IMR-90 (cell line): Measurements from ENCODE around the gene RCAN2. TPM values are rescaled to one million over a fixed set of nuclear protein-coding genes. Genes with fewer than 3 reads are reported as not detected.

Source experiments
- ATAC-seq: fragments of 200-7000 bp; cut with Tn5 transposase; 2 replicates; pipeline ENCODE4 v1.9.1; 2020; ENCODE audit warnings: low read depth, mild to moderate bottlenecking, moderate library complexity
- BruUV-seq: library from RNA; stranded (reverse); fragments of 400-500 nt; replicated peaks from 2 replicates; lab custom pipeline; 2021; lab: Mats Ljungman, UMichigan
- CTCF ChIA-PET: fragments of 300-600 bp; formaldehyde crosslinking; extraction: SDS; loops from one replicate; lab custom pipeline; 2021; ENCODE audit warnings: antibody characterized with exemption; lab: Yijun Ruan, JAX
- POLR2A ChIA-PET: fragments of 300-600 bp; sonication (Branson Sonifier 250); formaldehyde crosslinking; loops from one replicate; lab custom pipeline; 2022; ENCODE audit warnings: antibody characterized with exemption; ENCODE audit not compliant: unreplicated experiment; lab: Charles Lee
- DNase-seq: peaks from one replicate; pipeline ENCODE4 v3.0.0; 2013
- H2AFZ ChIP-seq: replicated peaks from 2 replicates; pipeline ENCODE3; 2013; ENCODE audit warnings: low read length, mild to moderate bottlenecking; ENCODE audit not compliant: poor library complexity
- H2AK5ac ChIP-seq: 2 replicates; pipeline ENCODE4 v1.6.1; 2013; ENCODE audit warnings: low read depth, low read length, inconsistent platforms
- H2AK9ac ChIP-seq: replicated peaks from 2 replicates; pipeline ENCODE3; 2013; ENCODE audit warnings: mild to moderate bottlenecking, low read depth, low read length, moderate library complexity; ENCODE audit not compliant: poor library complexity
- H2BK120ac ChIP-seq: 2 replicates; pipeline ENCODE4 v1.6.1; 2013; ENCODE audit warnings: low read depth, low read length, inconsistent platforms
- H2BK15ac ChIP-seq: 3 replicates; pipeline ENCODE4 v1.6.1; 2013; ENCODE audit warnings: low read depth, low read length, inconsistent platforms
- H2BK20ac ChIP-seq: 2 replicates; pipeline ENCODE4 v1.6.1; 2013; ENCODE audit warnings: low read depth, mild to moderate bottlenecking, inconsistent platforms, low read length, moderate library complexity
- H2BK5ac ChIP-seq: 2 replicates; pipeline ENCODE4 v1.6.1; 2013; ENCODE audit warnings: mild to moderate bottlenecking, low read depth, low read length, inconsistent platforms; ENCODE audit not compliant: poor library complexity, severe bottlenecking
- H3K14ac ChIP-seq: replicated peaks from 2 replicates; pipeline ENCODE4 v1.6.1; 2013; ENCODE audit warnings: low read depth, low read length, inconsistent platforms
- H3K18ac ChIP-seq: 2 replicates; pipeline ENCODE4 v1.6.1; 2013; ENCODE audit warnings: low read depth, low read length, control low read depth
- H3K23ac ChIP-seq: 2 replicates; pipeline ENCODE4 v1.6.1; 2013; ENCODE audit warnings: low read depth, low read length, inconsistent platforms
- H3K27ac ChIP-seq: 2 replicates; pipeline ENCODE4 v1.5.1; 2013; ENCODE audit warnings: mild to moderate bottlenecking, control low read depth, low read length; ENCODE audit not compliant: insufficient read depth
- H3K27me3 ChIP-seq: 2 replicates; pipeline ENCODE4 v1.6.1; 2013; ENCODE audit warnings: low read length; ENCODE audit not compliant: control insufficient read depth, insufficient read depth
- H3K36me3 ChIP-seq: 2 replicates; pipeline ENCODE4 v1.6.1; 2013; ENCODE audit warnings: low read length, mixed read lengths; ENCODE audit not compliant: control insufficient read depth, insufficient read depth
- H3K4ac ChIP-seq: 2 replicates; pipeline ENCODE4 v1.6.1; 2013; ENCODE audit warnings: low read depth, low read length, inconsistent platforms
- H3K4me1 ChIP-seq: 2 replicates; pipeline ENCODE4 v1.6.1; 2013; ENCODE audit warnings: low read length, mixed read lengths; ENCODE audit not compliant: control insufficient read depth, insufficient read depth
- H3K4me2 ChIP-seq: 2 replicates; pipeline ENCODE4 v1.6.1; 2013; ENCODE audit warnings: low read depth, mild to moderate bottlenecking, control low read depth, low read length, moderate library complexity
- H3K4me3 ChIP-seq: 2 replicates; pipeline ENCODE4 v1.5.1; 2013; ENCODE audit warnings: low read depth, mild to moderate bottlenecking, control low read depth, low read length, moderate library complexity; ENCODE audit not compliant: insufficient read depth
- H3K56ac ChIP-seq: 2 replicates; pipeline ENCODE4 v1.6.1; 2013; ENCODE audit warnings: low read length, inconsistent platforms; ENCODE audit not compliant: insufficient read depth; ENCODE audit errors: extremely low read depth
- H3K79me1 ChIP-seq, 2 experiments: 2 replicates each; pipeline ENCODE4 v1.6.1; 2013; ENCODE audit warnings: low read length in 2 of 2, inconsistent platforms in 1 of 2, low read depth in 1 of 2
- H3K9ac ChIP-seq: 2 replicates; pipeline ENCODE4 v1.6.1; 2013; ENCODE audit warnings: low read depth, low read length, control low read depth
- H3K9me1 ChIP-seq: 2 replicates; pipeline ENCODE4 v1.6.1; 2013; ENCODE audit warnings: low read length, inconsistent platforms; ENCODE audit not compliant: insufficient read depth
- H3K9me3 ChIP-seq: 2 replicates; pipeline ENCODE4 v1.6.1; 2013; ENCODE audit warnings: low read length; ENCODE audit not compliant: control insufficient read depth, insufficient read depth
- H4K20me1 ChIP-seq: 2 replicates; pipeline ENCODE4 v1.6.1; 2013; ENCODE audit warnings: low read length, inconsistent platforms; ENCODE audit not compliant: insufficient read depth
- H4K5ac ChIP-seq: 2 replicates; pipeline ENCODE4 v1.6.1; 2013; ENCODE audit warnings: mild to moderate bottlenecking, low read depth, low read length, control low read depth
- H4K8ac ChIP-seq, 2 experiments: 2 replicates each; pipeline ENCODE4 v1.6.1; 2013; ENCODE audit warnings: low read depth in 2 of 2, low read length in 2 of 2, control low read depth in 1 of 2, inconsistent platforms in 1 of 2
- H4K91ac ChIP-seq: 2 replicates; pipeline ENCODE4 v1.6.1; 2013; ENCODE audit warnings: low read depth, low read length, inconsistent platforms; ENCODE audit not compliant: insufficient read depth
- BHLHE40 ChIP-seq: fragments of 150-350 bp; IDR thresholded peaks from 2 replicates; pipeline ENCODE4 v1.6.1; 2016; ENCODE audit warnings: mild to moderate bottlenecking, low read depth, low read length
- CEBPB ChIP-seq: IDR thresholded peaks from 2 replicates; pipeline ENCODE4 v1.6.1; 2012; ENCODE audit warnings: low read depth, low read length, improper control_type of control experiment
- MXI1 ChIP-seq: IDR thresholded peaks from 2 replicates; pipeline ENCODE4 v1.6.1; 2012; ENCODE audit warnings: low read depth, mild to moderate bottlenecking, low read length, moderate library complexity, borderline replicate concordance
- RFX5 ChIP-seq: IDR thresholded peaks from 2 replicates; pipeline ENCODE4 v1.8.0; 2012; ENCODE audit warnings: low read depth, mild to moderate bottlenecking, low read length, moderate library complexity
- dilution Hi-C: fragments of 300-500 bp; cut with HindIII; formaldehyde crosslinking; loops from one replicate; pipeline ENCODE4 v1.14.3; 2018; ENCODE audit warnings: low sequenced_read_pairs; ENCODE audit not compliant: unreplicated experiment
- in situ Hi-C: fragments of 300-500 bp; cut with MboI; formaldehyde crosslinking; loops from 3 replicates; pipeline ENCODE4 v1.14.3; 2019; ENCODE audit warnings: low sequenced_read_pairs, inconsistent platforms, mixed read lengths
- intact Hi-C: fragments of 100-400 bp; cut with micrococcal nuclease; formaldehyde crosslinking; loops from 2 replicates; pipeline ENCODE4 v1.10.0; 2022
- polyA plus RNA-seq, 3 experiments: library from polyadenylated mRNA; depleted of rRNA; stranded (reverse); fragments of >200 nt; gene quantifications; 2 replicates each; pipeline ENCODE4 v1.2.3, GENCODE V29; 2012; ENCODE audit warnings: low replicate concordance in 1 of 3
- total RNA-seq: library from RNA; depleted of rRNA; stranded (reverse); fragments of >200 nt; gene quantifications from 2 replicates; pipeline ENCODE4 v1.2.3, GENCODE V29; 2012
- TF ChIP-seq, protein P1 (sequence below): conservative IDR thresholded peaks from 2 replicates; pipeline ENCODE4 v1.5.1; 2012; ENCODE audit warnings: mild to moderate bottlenecking, low read depth, low read length, improper control_type of control experiment

The RCAN2 gene
- total and polyA plus RNA-seq, 2 of the 4 experiments (the other 2 are of a cell fraction), result 1.3 to 1.8 TPM

DNA sequence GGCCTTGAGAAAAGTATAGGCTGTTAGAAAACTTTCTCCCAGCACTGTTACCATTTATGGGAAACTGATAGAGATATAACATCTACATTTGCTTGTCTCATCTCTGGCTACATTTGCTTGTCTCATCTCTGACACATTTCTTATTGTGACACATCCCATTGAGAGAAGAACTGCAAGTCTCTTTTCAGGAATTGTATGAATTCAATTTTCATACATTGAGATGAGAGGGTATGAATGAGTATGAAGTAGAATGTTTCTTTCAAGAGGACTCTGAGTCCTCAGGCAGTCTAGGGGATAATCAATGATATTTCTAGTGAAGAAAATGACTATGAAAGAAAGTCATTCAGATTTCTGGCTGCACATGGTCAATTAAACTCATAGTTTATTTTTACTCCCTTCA lies 282.9 kb downstream of the RCAN2 start:
- in situ Hi-C loops (no loop called here), intact Hi-C loops (no loop called here), dilution Hi-C loops (no loop called here)
- Histone ChIP-seq H3K14ac (no peak overlapping the region), H2BK20ac (no peak overlapping the region), H3K36me3 (no peaks in the 10 kb centered on the region), H3K27ac (no peak overlapping the region), H3K4me2 (no peak overlapping the region), H3K4me3 (no peak overlapping the region), H3K79me1 (no peaks in the 10 kb centered on the region), H3K23ac (no peak overlapping the region), H4K91ac (no peak overlapping the region), H2AK5ac (no peak overlapping the region), H3K18ac (no peak overlapping the region), H2BK15ac (no peak overlapping the region), H3K4me1 (no peaks in the 10 kb centered on the region), H3K56ac (no peak overlapping the region), H2BK5ac (no peak overlapping the region), H3K9me3 (no peaks in the 10 kb centered on the region), H3K4ac (no peak overlapping the region), H4K5ac (no peak overlapping the region), H2BK120ac (no peak overlapping the region), H4K8ac (no peak overlapping the region), H3K9me1 (no peaks in the 10 kb centered on the region), H3K27me3 (no peaks in the 10 kb centered on the region), H2AK9ac (no peak overlapping the region), H4K20me1 (no peaks in the 10 kb centered on the region), H2AFZ (no peak overlapping the region), H3K9ac (no peak overlapping the region)
- CTCF ChIA-PET, result no interaction called here
- ATAC-seq, result no peak
- POLR2A ChIA-PET, result no interaction called here
- BruUV-seq, result no TSS peak
- TF ChIP-seq, protein P1, sequence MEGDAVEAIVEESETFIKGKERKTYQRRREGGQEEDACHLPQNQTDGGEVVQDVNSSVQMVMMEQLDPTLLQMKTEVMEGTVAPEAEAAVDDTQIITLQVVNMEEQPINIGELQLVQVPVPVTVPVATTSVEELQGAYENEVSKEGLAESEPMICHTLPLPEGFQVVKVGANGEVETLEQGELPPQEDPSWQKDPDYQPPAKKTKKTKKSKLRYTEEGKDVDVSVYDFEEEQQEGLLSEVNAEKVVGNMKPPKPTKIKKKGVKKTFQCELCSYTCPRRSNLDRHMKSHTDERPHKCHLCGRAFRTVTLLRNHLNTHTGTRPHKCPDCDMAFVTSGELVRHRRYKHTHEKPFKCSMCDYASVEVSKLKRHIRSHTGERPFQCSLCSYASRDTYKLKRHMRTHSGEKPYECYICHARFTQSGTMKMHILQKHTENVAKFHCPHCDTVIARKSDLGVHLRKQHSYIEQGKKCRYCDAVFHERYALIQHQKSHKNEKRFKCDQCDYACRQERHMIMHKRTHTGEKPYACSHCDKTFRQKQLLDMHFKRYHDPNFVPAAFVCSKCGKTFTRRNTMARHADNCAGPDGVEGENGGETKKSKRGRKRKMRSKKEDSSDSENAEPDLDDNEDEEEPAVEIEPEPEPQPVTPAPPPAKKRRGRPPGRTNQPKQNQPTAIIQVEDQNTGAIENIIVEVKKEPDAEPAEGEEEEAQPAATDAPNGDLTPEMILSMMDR, result no peak
- TF ChIP-seq RFX5, result no peak
- no peak for TF ChIP-seq CEBPB
- no peak for TF ChIP-seq MXI1
- TF ChIP-seq BHLHE40, result no peak
- no peak for DNase-seq
